Gastroesophageal sphincter (tissue), 2 donors: Measurements from ENCODE around the gene SERPINA12.

Experiments
- EP300 ChIP-seq: sonication (generic); formaldehyde crosslinking; IDR thresholded peaks from one replicate; pipeline ENCODE4 v1.6.1; 2017; ENCODE audit warnings: antibody characterized with exemption, mild to moderate bottlenecking
- POLR2A ChIP-seq, 2 donors: fragments of 450-650 bp; IDR thresholded peaks; one replicate each; pipeline ENCODE4 v1.6.1; 2017; ENCODE audit warnings: antibody characterized with exemption in 2 of 2, mild to moderate bottlenecking in 2 of 2, moderate library complexity in 1 of 2

GRCh38 chr14:94517641-94518257 lies 8.5 kb upstream of the SERPINA12 start:
- TF ChIP-seq POLR2A (IDR thresholded peaks at IDR 0.05) (no peak), EP300 (no peak)
